HL-60 (cell line): ENCODE data around the gene SLC11A2.

Experiments
- DNase-seq, 2 experiments: peaks; one replicate each; pipeline ENCODE4 v3.0.0-alpha.2; 2010 to 2020; ENCODE audit warnings: low read depth in 1 of 2, low spot score in 1 of 2
- H3K27ac ChIP-seq: fragments of 250-450 bp; sonication (Bioruptor Pico); replicated peaks from 2 replicates; pipeline ENCODE4 v1.5.1; 2020; ENCODE audit warnings: mild to moderate bottlenecking, moderate library complexity
- H3K27me3 ChIP-seq: fragments of 250-450 bp; sonication (Bioruptor Pico); 2 replicates; pipeline ENCODE4 v1.5.1; 2021; ENCODE audit warnings: mild to moderate bottlenecking, moderate library complexity; ENCODE audit not compliant: insufficient read depth, poor library complexity, severe bottlenecking
- H3K4me3 ChIP-seq: replicated peaks from 2 replicates; pipeline ENCODE4 v1.5.1; 2011; ENCODE audit warnings: mild to moderate bottlenecking, control low read depth, low read length; ENCODE audit not compliant: insufficient read depth
- GABPA ChIP-seq: IDR thresholded peaks from 2 replicates; pipeline ENCODE4 v1.6.1; 2012; ENCODE audit warnings: low read depth
- POLR2AphosphoS5 ChIP-seq: IDR thresholded peaks from 2 replicates; pipeline ENCODE4 v1.6.1; 2012; ENCODE audit warnings: low read depth
- SPI1 ChIP-seq: IDR thresholded peaks from 2 replicates; pipeline ENCODE4 v1.6.1; 2012; ENCODE audit warnings: low read depth, mild to moderate bottlenecking, borderline replicate concordance
- TF ChIP-seq, protein P1 (sequence below): IDR thresholded peaks from one replicate; pipeline ENCODE4 v1.5.1; 2011; ENCODE audit warnings: low read length, control low read depth, inconsistent platforms; ENCODE audit not compliant: insufficient read depth
- TF ChIP-seq, protein P2 (sequence below): IDR thresholded peaks from 2 replicates; pipeline ENCODE4 v1.6.1; 2012; ENCODE audit warnings: low read depth; ENCODE audit not compliant: insufficient replicate concordance

SLC11A2 gene

DNA sequence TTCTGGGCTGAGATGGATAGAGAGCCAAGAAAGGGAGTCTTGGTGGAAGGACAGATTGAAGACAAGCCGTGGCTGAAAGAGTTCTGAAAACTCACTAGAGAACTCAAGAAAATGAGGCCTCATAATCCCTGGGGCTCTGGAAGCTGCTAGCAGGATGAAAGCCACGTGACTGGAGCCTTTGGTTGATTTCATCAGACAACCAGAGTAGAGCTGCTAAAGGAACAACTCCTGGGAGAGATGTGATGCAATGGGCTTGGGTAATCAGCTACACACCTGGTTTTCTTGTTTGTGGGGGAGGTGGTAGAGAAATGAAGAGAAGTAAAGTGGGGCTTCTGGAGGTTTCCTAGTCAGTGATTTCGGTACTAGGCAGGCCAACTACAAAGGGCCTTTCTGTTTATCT is 43.8 kb upstream of the SLC11A2 start:
- no peaks in the 10 kb centered on the region for H3K27me3 ChIP-seq
- no peak overlapping the region; the same call in 1 of the 2 replicates for H3K27ac ChIP-seq
- H3K4me3 ChIP-seq, result no peak overlapping the region
- TF ChIP-seq SPI1 (no peak), POLR2AphosphoS5 (0 out of 2 replicates have a peak, but pooled peaks have one; percentile 35), GABPA (no peak)
- TF ChIP-seq, protein P1, sequence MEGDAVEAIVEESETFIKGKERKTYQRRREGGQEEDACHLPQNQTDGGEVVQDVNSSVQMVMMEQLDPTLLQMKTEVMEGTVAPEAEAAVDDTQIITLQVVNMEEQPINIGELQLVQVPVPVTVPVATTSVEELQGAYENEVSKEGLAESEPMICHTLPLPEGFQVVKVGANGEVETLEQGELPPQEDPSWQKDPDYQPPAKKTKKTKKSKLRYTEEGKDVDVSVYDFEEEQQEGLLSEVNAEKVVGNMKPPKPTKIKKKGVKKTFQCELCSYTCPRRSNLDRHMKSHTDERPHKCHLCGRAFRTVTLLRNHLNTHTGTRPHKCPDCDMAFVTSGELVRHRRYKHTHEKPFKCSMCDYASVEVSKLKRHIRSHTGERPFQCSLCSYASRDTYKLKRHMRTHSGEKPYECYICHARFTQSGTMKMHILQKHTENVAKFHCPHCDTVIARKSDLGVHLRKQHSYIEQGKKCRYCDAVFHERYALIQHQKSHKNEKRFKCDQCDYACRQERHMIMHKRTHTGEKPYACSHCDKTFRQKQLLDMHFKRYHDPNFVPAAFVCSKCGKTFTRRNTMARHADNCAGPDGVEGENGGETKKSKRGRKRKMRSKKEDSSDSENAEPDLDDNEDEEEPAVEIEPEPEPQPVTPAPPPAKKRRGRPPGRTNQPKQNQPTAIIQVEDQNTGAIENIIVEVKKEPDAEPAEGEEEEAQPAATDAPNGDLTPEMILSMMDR, result no peak
- DNase-seq, result peak; percentile 85 to 87

DNA sequence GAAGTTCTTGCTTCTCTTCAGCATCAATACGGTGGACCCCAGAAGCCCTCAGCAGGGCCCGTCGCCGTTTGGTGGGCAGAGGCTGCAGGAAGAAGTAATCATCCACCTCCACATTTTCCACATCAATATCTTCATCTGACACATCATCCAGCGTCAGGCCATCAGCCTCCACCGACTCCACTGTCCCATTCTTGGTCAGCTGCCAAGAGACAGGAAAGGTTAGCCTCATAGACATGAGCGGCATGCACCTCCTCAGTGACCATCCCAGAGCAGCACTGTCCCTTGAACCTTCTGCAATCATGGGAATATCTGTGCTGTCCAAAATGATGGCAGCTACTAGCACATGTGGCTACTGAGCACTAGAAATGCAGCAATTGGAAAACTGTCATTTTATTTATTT is 41.6 kb upstream of the SLC11A2 start:
- Histone ChIP-seq H3K27me3 (no peaks in the 10 kb centered on the region), H3K27ac (no peak overlapping the region), H3K4me3 (no peak overlapping the region)
- no peak for DNase-seq
- TF ChIP-seq GABPA, result no peak
- TF ChIP-seq SPI1, result no peak
- TF ChIP-seq POLR2AphosphoS5, result no peak

DNA sequence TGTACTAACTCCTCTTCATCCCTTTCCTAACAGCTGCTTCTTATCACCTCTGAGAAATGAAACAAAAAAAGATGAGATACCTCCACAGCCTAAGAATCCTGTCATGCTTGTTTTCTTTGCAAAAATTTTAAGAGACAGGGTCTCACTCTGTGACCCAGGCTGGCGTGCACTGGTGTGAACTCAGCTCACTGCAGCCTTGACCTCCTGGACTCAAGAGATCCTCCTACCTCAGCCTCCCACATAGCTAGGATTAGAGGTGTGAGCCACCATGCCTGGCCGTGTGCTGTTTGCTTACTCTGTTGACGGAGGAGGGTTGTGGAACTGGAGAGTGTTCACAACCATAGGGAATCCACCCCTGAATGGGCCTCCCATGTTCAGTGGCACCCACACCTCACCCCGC is 41.0 kb upstream of the SLC11A2 start:
- no peak for DNase-seq
- no peaks in the 10 kb centered on the region for H3K27me3 ChIP-seq
- TF ChIP-seq, protein P2, sequence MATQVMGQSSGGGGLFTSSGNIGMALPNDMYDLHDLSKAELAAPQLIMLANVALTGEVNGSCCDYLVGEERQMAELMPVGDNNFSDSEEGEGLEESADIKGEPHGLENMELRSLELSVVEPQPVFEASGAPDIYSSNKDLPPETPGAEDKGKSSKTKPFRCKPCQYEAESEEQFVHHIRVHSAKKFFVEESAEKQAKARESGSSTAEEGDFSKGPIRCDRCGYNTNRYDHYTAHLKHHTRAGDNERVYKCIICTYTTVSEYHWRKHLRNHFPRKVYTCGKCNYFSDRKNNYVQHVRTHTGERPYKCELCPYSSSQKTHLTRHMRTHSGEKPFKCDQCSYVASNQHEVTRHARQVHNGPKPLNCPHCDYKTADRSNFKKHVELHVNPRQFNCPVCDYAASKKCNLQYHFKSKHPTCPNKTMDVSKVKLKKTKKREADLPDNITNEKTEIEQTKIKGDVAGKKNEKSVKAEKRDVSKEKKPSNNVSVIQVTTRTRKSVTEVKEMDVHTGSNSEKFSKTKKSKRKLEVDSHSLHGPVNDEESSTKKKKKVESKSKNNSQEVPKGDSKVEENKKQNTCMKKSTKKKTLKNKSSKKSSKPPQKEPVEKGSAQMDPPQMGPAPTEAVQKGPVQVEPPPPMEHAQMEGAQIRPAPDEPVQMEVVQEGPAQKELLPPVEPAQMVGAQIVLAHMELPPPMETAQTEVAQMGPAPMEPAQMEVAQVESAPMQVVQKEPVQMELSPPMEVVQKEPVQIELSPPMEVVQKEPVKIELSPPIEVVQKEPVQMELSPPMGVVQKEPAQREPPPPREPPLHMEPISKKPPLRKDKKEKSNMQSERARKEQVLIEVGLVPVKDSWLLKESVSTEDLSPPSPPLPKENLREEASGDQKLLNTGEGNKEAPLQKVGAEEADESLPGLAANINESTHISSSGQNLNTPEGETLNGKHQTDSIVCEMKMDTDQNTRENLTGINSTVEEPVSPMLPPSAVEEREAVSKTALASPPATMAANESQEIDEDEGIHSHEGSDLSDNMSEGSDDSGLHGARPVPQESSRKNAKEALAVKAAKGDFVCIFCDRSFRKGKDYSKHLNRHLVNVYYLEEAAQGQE, result no peak
- TF ChIP-seq GABPA (no peak), POLR2AphosphoS5 (no peak), SPI1 (no peak)
- TF ChIP-seq, protein P1, result no peak
- no peak overlapping the region for H3K27ac ChIP-seq
- no peak overlapping the region for H3K4me3 ChIP-seq

DNA sequence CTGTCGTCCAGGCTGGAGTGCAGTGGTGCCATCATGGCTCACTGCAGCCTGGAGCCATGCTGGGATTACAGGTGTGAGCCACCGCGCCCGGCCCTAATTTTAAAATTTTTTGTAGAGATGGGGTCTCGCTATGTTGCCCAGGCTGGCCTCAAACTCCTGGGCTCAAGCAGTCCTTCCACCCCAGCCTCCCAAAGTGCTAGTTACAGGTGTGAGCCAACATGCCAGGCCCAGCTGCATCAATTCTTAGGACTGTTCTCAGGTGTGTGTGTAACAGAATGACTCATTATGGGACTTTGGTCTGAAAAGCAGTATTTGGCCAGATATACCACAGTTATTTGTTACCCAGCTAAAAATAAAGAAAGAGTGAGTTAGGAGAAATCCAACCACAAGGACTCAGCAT is 39.3 kb upstream of the SLC11A2 start:
- no peak for DNase-seq
- H3K27ac ChIP-seq, result no peak overlapping the region
- TF ChIP-seq POLR2AphosphoS5 (no peak), GABPA (no peak), SPI1 (no peak)
- TF ChIP-seq, protein P1, result no peak
- TF ChIP-seq, protein P2, result no peak
- H3K27me3 ChIP-seq, result no peaks in the 10 kb centered on the region
- no peak overlapping the region for H3K4me3 ChIP-seq
